Measurements from ENCODE around the gene LETMD1. TPM values are rescaled to one million over a fixed set of nuclear protein-coding genes. Genes with fewer than 3 reads are reported as not detected.
A peak's percentile ranks its signal among the peaks of the same experiment; 100 is the strongest.
"Not testable (repeated sequence)": the region's sequence is repeated elsewhere in the genome, so short reads cannot be mapped to it uniquely, and the experiment has no call there.

Gene LETMD1
- total RNA-seq, 3 donors from 2014 or later: 40.6 to 47.6 (median 42.5) TPM

DNA sequence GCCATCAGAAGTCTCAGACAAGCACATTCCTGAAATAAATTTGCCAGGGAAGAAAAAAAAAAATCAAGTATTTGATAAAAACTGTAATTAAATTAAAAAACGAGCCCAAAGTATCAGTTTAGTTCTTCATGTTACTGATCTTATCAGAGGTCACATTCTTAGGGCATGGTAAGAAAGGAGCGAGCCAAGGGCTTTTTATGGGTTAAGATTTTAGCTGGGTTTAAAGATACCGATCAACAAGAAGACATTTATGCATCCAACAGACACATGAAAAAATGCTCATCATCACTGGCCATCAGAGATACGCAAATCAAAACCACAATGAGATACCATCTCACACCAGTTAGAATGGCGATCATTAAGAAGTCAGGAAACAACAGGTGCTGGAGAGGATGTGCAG is 30.2 kb downstream of the LETMD1 start:
- peaks cover 11% of the 10 kb centered on the region for H3K36me3 Mint-ChIP-seq (ENCODE audit: insufficient read depth)
- ATAC-seq; H3K27me3 Mint-ChIP-seq (ENCODE audit: low read depth); DNase-seq; H3K4me3 Mint-ChIP-seq; H3K9me3 Mint-ChIP-seq: not testable (repeated sequence)
- peaks cover 40% of the 10 kb centered on the region for H3K4me1 Mint-ChIP-seq (ENCODE audit: low read depth)

DNA sequence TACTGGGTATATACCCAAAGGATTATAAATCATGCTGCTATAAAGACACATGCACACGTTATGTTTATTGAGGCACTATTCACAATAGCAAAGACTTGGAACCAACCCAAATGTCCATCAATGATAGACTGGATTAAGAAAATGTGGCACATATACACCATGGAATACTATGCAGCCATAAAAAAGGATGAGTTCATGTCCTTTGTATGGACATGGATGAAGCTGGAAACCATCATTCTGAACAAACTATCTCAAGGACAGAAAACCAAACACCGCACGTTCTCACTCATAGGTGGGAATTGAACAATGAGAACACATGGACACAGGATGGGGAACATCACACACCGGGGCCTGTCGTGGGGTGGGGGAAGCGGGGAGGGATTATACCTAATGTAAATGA is 30.7 kb downstream of the LETMD1 start:
- not testable (repeated sequence) for H3K36me3 Mint-ChIP-seq (ENCODE audit: insufficient read depth); H3K4me3 Mint-ChIP-seq; ATAC-seq; DNase-seq; H3K27me3 Mint-ChIP-seq (ENCODE audit: low read depth); H3K9me3 Mint-ChIP-seq
- peaks cover 44% of the 10 kb centered on the region for H3K4me1 Mint-ChIP-seq (ENCODE audit: low read depth)

DNA sequence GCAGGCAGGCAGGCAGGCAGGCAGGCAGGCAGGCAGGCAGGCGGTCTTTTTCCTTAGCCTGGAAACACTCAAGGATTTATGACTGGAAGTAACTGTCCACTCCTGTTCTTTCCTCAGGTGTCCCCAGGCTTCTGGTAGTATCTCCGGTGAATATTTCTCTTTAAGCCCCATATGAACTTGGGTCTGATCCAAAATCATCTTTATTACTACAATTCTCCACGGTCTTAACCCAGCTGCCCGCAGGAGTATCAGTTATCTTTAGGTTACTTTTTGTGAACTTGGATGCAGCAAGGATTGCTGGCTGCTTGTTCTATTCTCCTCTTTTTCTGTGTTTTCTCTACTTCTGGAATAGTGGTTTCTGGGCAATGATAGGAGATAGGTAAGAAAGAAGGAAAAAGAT is 32.0 kb downstream of the LETMD1 start:
- DNase-seq: no peak
- no peak overlapping the region for H3K4me3 Mint-ChIP-seq
- no peaks in the 10 kb centered on the region for H3K27me3 Mint-ChIP-seq (ENCODE audit: low read depth)
- ATAC-seq: no peak
- peaks cover 44% of the 10 kb centered on the region for H3K4me1 Mint-ChIP-seq (ENCODE audit: low read depth)
- no peaks in the 10 kb centered on the region for H3K9me3 Mint-ChIP-seq
- peaks cover 6% of the 10 kb centered on the region for H3K36me3 Mint-ChIP-seq (ENCODE audit: insufficient read depth)

DNA sequence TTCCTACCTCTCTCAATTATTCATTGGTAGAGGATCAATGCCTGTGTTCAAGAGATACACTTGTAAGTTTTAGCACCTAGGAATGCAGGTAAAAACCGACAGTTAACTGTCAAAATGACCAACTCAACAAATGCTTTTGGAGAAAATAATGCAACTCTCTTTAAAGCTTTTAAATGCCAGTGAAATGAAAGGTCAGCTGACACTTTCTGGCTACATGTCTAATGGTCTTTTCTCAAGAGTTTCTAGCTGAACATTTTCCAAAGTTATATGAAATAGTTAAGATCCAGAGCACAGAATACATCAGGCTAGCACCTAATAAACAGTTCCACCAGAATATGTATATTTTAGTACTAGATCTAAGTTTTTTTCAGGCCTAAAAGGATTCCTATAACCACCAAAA is 33.3 kb downstream of the LETMD1 start:
- Mint-ChIP-seq H3K9me3 (no peaks in the 10 kb centered on the region), H3K27me3 (ENCODE audit: low read depth) (no peaks in the 10 kb centered on the region), H3K4me3 (peak overlapping the region; percentile 95), H3K4me1 (ENCODE audit: low read depth) (peaks cover 38% of the 10 kb centered on the region), H3K36me3 (ENCODE audit: insufficient read depth) (peaks cover 6% of the 10 kb centered on the region)
- no peak for DNase-seq
- ATAC-seq: no peak

DNA sequence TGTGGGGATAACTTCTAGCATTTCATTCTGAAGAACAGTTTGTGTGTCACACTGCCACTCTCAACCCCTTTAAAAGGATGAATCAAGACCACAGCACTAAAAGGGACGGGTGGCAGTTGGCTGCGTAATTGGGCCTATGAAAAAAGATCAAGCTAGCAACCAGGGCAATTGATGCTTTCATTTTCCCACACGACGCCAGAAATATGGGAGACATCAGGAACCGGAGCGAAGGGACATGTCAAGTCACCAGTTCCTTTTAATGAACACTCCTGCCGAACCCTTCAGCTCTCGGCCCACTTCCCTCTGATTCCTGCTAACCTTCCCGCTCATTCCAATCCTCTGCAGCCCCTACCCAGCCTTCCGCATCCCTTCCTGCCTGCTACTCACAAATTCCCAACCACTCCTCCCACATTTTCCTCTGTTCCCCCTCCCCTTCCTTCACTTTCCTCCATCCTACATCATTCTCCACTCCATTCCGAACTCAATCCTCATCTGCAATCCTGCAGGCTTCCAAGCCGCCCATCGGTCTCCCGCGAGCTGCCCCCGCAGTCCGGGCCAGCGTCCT is 34.5 kb downstream of the LETMD1 start:
- DNase-seq (peak; percentile 17), ATAC-seq (peak; percentile 15 to 25)
- peaks cover 9% of the 10 kb centered on the region for H3K36me3 Mint-ChIP-seq (ENCODE audit: insufficient read depth)
- peaks cover 40% of the 10 kb centered on the region for H3K4me1 Mint-ChIP-seq (ENCODE audit: low read depth)
- H3K9me3 Mint-ChIP-seq: no peaks in the 10 kb centered on the region
- H3K27me3 Mint-ChIP-seq (ENCODE audit: low read depth): no peaks in the 10 kb centered on the region
- H3K4me3 Mint-ChIP-seq: peak overlapping the region; percentile 95

DNA sequence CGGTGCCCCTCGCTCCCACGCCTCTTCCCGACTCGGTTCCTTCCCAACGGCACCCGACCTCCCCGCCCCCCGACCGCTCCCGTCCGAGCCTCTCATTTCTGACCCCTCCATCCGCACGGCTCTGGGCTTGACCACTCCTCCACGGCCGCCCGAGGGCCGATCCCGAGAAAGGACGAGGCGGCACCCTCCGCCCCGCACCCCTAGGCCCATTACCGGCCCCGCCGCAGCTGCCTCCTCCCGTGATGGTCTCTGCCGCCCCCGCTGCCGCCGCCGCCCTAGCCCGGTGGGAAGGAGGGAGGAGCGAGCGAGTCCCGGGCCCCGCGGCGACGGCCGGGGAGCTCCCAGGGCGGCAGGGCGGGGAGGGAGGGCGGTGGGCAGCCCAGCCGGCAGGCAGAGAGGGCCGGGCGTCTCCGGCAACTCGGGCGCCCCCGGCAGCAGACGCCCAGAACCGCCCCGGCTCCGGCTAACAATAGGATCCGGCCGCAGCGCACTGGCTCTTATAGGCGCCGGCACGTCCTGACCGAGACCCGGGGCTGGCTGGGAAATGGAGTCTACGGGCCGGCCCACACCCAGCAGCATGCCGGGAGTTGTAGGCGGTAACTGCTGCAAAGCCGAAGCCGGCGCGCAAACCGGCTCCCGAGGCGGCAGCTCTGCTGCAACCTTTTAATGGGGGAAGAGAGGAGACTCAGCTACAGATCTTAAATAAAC is 35.2 kb downstream of the LETMD1 start, which contains the start of gene CSRNP2:
CSRNP2 (minus strand) TSS at position 471 of the 708 bp plus-strand sequence. CDS start 7,035 bp downstream, outside the sequence.
- H3K27me3 Mint-ChIP-seq (ENCODE audit: low read depth): no peaks in the 10 kb centered on the region
- DNase-seq: peak; percentile 91
- H3K36me3 Mint-ChIP-seq (ENCODE audit: insufficient read depth): peaks cover 9% of the 10 kb centered on the region
- H3K4me1 Mint-ChIP-seq (ENCODE audit: low read depth): peaks cover 40% of the 10 kb centered on the region
- peak; percentile 99 to 100 for ATAC-seq
- peak within 1 kb of the TSS; percentile 95 for H3K4me3 Mint-ChIP-seq
- H3K9me3 Mint-ChIP-seq: no peaks in the 10 kb centered on the region

DNA sequence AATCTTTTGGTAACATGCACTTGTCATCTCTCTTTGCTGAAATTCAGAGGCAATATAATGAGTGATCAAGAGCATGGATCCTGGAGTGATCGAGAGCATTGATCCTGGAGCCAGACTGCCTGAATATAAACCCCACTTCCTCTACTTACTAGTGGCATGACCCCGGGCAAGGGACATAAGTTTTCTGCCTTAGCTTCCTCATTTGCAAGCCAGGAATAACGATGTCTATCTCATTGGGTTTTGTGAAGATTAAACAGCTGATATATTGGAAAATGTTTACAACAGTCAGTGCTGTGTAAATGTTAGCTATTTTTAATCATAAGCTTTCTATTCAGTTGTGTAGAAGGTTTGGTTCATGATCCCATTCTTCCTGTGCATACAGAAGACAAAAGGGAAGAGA is 37.6 kb downstream of the LETMD1 start:
- ATAC-seq: no peak
- Mint-ChIP-seq H3K4me3 (no peak overlapping the region), H3K36me3 (ENCODE audit: insufficient read depth) (peaks cover 2% of the 10 kb centered on the region)

DNA sequence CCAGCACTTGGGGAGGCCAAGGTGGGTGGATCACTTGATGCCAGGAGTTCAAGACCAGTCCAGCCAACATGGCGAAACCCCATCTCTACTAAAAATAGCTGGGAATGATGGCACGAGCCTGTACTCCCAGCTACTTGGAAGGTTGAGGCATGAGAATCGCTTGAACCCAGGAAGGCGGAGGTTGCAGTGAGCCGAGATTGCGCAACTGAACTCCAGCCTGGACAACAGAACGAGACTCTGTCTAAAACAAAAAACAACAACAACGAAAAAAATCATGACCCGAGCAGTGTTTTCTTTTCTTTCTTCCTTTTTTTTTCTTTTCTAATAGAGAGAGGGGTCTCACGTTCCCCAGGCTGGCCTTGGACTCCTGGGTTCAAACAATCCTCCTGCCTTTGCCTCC is 38.8 kb downstream of the LETMD1 start:
- Mint-ChIP-seq H3K9me3 (no peaks in the 10 kb centered on the region), H3K4me3 (no peak overlapping the region), H3K36me3 (ENCODE audit: insufficient read depth) (peaks cover 2% of the 10 kb centered on the region), H3K27me3 (ENCODE audit: low read depth) (no peaks in the 10 kb centered on the region), H3K4me1 (ENCODE audit: low read depth) (peaks cover 25% of the 10 kb centered on the region)
- no peak for ATAC-seq
- DNase-seq: no peak

More for the DNA sequence above, 37.6 kb downstream of the LETMD1 start:
- Mint-ChIP-seq H3K4me1 (ENCODE audit: low read depth) (peaks cover 33% of the 10 kb centered on the region), H3K27me3 (ENCODE audit: low read depth) (no peaks in the 10 kb centered on the region), H3K9me3 (no peaks in the 10 kb centered on the region)
- no peak for DNase-seq

DNA sequence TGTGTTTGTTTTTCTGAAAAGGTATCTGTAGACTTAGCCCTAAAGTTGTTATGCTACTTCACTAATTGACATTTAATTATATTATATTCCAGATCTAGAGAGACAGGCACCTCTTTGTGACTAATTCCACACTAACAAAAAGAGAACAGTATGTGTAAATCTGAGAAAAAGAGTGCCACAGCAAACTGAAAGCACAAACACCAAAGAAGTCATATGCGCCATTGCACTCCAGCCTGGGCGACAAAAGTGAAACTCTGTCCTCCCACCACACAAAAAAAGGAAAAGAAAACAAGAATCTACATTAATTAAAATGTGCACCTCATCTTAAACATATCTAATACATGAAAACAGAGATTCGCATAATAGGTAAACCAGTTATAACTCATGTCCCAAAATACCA is 39.7 kb downstream of the LETMD1 start:
- Mint-ChIP-seq H3K36me3 (ENCODE audit: insufficient read depth) (peaks cover 2% of the 10 kb centered on the region), H3K9me3 (no peaks in the 10 kb centered on the region), H3K27me3 (ENCODE audit: low read depth) (no peaks in the 10 kb centered on the region), H3K4me1 (ENCODE audit: low read depth) (peaks cover 16% of the 10 kb centered on the region), H3K4me3 (no peak overlapping the region)
- peak; percentile 18 to 27 for ATAC-seq
- no peak for DNase-seq

DNA sequence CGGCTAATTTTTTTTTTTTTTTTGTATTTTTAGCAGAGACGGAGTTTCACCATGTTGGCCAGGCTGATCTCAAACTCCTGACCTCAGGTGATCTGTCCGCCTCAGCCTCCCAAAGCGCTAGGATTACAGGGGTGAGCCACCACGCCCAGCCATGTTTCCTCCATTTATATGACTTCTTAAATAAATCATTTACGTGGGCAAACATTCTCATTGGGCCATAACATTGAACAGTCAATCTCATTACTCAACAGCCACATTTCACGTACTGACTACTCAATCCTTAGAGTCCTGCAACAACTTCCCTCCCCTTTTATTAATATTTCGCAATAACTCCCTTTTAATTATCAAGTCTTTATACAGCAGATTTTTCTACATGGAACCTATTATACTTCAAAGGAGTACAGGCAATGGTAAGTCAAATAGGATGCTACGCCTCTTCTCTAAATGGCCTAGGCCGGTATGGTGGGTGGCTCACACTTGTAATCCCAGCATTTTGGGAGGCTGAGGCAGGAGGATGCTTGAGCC is 42.6 kb downstream of the LETMD1 start:
- no peak for DNase-seq
- ATAC-seq: no peak
- H3K4me3 Mint-ChIP-seq: no peak overlapping the region
- H3K27me3 Mint-ChIP-seq (ENCODE audit: low read depth): no peaks in the 10 kb centered on the region
- H3K4me1 Mint-ChIP-seq (ENCODE audit: low read depth): peaks cover 10% of the 10 kb centered on the region
- H3K36me3 Mint-ChIP-seq (ENCODE audit: insufficient read depth): peaks cover 9% of the 10 kb centered on the region
- H3K9me3 Mint-ChIP-seq: no peaks in the 10 kb centered on the region

DNA sequence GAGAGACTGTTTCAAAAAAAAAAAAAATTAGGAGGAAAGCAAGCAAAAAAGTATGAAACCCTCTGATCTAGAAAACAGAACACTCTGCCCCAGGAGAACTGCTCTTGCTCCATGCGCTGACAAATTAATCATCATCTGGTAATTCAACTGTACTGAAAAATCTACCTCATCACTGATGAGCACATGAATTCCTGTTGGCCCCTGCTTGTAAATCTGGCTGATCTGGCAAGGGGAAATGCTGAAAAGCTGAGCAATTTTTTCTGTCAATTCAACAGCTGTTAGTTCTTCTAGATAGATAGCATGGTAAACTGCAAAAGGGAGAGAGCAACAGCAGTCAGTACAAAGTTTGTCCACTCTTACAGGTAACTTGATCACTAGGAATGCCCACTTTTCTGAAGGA is 50.5 kb downstream of the LETMD1 start:
- no peak for ATAC-seq
- Mint-ChIP-seq H3K36me3 (ENCODE audit: insufficient read depth) (peaks cover 34% of the 10 kb centered on the region), H3K9me3 (no peaks in the 10 kb centered on the region), H3K4me1 (ENCODE audit: low read depth) (no peaks in the 10 kb centered on the region), H3K4me3 (no peak overlapping the region), H3K27me3 (ENCODE audit: low read depth) (no peaks in the 10 kb centered on the region)
- no peak for DNase-seq

DNA sequence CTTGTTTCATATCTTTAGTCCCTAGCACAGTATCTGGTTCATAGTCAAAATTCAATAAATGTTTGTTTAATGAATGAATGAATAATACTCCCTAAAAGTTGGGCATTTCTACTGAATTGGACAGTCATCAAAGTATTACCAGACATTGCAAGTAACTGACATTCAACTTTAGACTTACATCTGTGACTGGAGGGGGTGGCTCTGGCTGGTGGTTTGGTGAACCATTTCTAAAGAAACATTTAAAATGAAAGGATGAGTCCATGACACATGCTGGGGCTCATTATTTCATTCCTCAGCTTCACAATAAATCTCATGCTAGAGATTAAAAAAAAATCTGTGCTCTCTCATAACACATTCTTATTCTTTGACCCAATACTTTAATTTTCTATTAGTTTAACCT is 55.9 kb downstream of the LETMD1 start:
- H3K4me3 Mint-ChIP-seq: no peak overlapping the region
- ATAC-seq (no peak), DNase-seq (no peak)
- H3K4me1 Mint-ChIP-seq (ENCODE audit: low read depth): no peaks in the 10 kb centered on the region
- no peaks in the 10 kb centered on the region for H3K9me3 Mint-ChIP-seq
- no peaks in the 10 kb centered on the region for H3K27me3 Mint-ChIP-seq (ENCODE audit: low read depth)
- H3K36me3 Mint-ChIP-seq (ENCODE audit: insufficient read depth): peaks cover 32% of the 10 kb centered on the region

DNA sequence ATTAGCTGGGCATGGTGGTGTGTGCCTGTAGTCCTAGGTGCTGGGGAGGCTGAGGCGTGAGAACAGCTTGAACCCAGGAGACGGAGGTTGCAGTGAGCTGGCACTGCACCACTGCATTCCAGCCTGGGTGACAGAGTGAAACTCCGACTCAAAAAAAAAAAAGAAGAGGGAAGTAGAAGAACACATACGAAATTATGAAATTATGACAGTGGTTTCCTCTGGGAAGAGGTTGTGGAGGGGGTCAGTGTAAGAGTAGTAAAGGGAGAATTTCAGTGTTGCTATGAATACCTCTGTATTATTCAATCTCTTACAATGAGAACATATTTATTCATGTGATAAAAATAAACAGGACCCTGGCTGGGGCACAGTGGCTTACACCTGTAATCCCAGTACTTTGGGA is 60.0 kb downstream of the LETMD1 start:
- Mint-ChIP-seq H3K36me3 (ENCODE audit: insufficient read depth) (peaks cover 24% of the 10 kb centered on the region), H3K4me3 (no peak overlapping the region), H3K9me3 (no peaks in the 10 kb centered on the region), H3K27me3 (ENCODE audit: low read depth) (no peaks in the 10 kb centered on the region), H3K4me1 (ENCODE audit: low read depth) (no peaks in the 10 kb centered on the region)
- ATAC-seq (no peak), DNase-seq (no peak)
